GM23338 (cell line): ENCODE measurements around the gene CCDC27. TPM values are rescaled to one million over a fixed set of nuclear protein-coding genes. Genes with fewer than 3 reads are reported as not detected.

ENCODE experiments used
- ATAC-seq: fragments of 200-7000 bp; cut with Tn5 transposase; 3 replicates; pipeline ENCODE4 v1.9.1; 2020
- DNase-seq: peaks from one replicate; pipeline ENCODE4 v3.0.0-alpha.2; 2015; ENCODE audit warnings: low spot score
- H2AFZ ChIP-seq: fragments of 200-600 bp; sonication (generic); 2 replicates; pipeline ENCODE4 v1.8.0; 2016; ENCODE audit warnings: antibody characterized with exemption, mild to moderate bottlenecking, moderate library complexity
- H3F3A ChIP-seq: fragments of 200-600 bp; sonication (generic); replicated peaks from 2 replicates; pipeline ENCODE4 v1.8.0; 2017; ENCODE audit warnings: antibody characterized with exemption, mixed run types, low read depth
- H3K27ac ChIP-seq: fragments of 200-600 bp; sonication (generic); 2 replicates; pipeline ENCODE4 v1.6.1; 2016; ENCODE audit warnings: low read depth
- H3K27me3 ChIP-seq: fragments of 200-600 bp; sonication (generic); 2 replicates; pipeline ENCODE4 v1.8.0; 2016; ENCODE audit warnings: mild to moderate bottlenecking, mixed run types, moderate library complexity; ENCODE audit not compliant: insufficient read depth
- H3K36me3 ChIP-seq: fragments of 200-600 bp; sonication (generic); 2 replicates; pipeline ENCODE4 v1.8.0; 2016; ENCODE audit warnings: mild to moderate bottlenecking; ENCODE audit not compliant: insufficient read depth
- H3K4me1 ChIP-seq: fragments of 200-600 bp; sonication (generic); 2 replicates; pipeline ENCODE4 v1.8.0; 2016; ENCODE audit warnings: mild to moderate bottlenecking, moderate library complexity; ENCODE audit not compliant: insufficient read depth
- H3K4me2 ChIP-seq: fragments of 200-600 bp; sonication (generic); 2 replicates; pipeline ENCODE4 v1.7.1; 2017; ENCODE audit warnings: mixed run types
- H3K4me3 ChIP-seq: fragments of 200-600 bp; sonication (generic); 2 replicates; pipeline ENCODE4 v1.6.1; 2016; ENCODE audit warnings: mixed run types
- H3K79me2 ChIP-seq: fragments of 200-600 bp; sonication (generic); replicated peaks from 2 replicates; pipeline ENCODE4 v1.8.0; 2017; ENCODE audit warnings: mild to moderate bottlenecking; ENCODE audit not compliant: insufficient read depth
- H3K9me2 ChIP-seq: fragments of 200-600 bp; sonication (generic); 2 replicates; pipeline ENCODE4 v1.8.0; 2017; ENCODE audit not compliant: insufficient read depth
- H4K20me1 ChIP-seq: fragments of 200-600 bp; sonication (generic); replicated peaks from 2 replicates; pipeline ENCODE4 v1.8.0; 2017; ENCODE audit warnings: mild to moderate bottlenecking; ENCODE audit not compliant: insufficient read depth
- H3K27ac Mint-ChIP-seq: 2 replicates; pipeline ENCODE4 v1.8.0; 2020; ENCODE audit warnings: inconsistent platforms, mild to moderate bottlenecking, moderate library complexity, mixed read lengths
- H3K27me3 Mint-ChIP-seq: 3 replicates; pipeline ENCODE4 v1.8.0; 2022; ENCODE audit warnings: low read depth, mild to moderate bottlenecking, moderate library complexity, mixed read lengths, inconsistent platforms; ENCODE audit not compliant: insufficient read depth, poor library complexity
- H3K36me3 Mint-ChIP-seq: 3 replicates; pipeline ENCODE4 v1.8.0; 2021; ENCODE audit warnings: low read depth, mild to moderate bottlenecking, inconsistent platforms, moderate library complexity, mixed read lengths
- H3K4me1 Mint-ChIP-seq: 3 replicates; pipeline ENCODE4 v1.8.0; 2020; ENCODE audit warnings: mild to moderate bottlenecking, inconsistent platforms, mixed read lengths
- H3K4me3 Mint-ChIP-seq: 3 replicates; pipeline ENCODE4 v1.8.0; 2021; ENCODE audit warnings: moderate library complexity, mild to moderate bottlenecking, inconsistent platforms, mixed read lengths
- H3K9me3 Mint-ChIP-seq: 3 replicates; pipeline ENCODE4 v1.8.0; 2020; ENCODE audit warnings: moderate library complexity, mild to moderate bottlenecking, inconsistent platforms, mixed read lengths
- CREB1 ChIP-seq: fragments of 250-450 bp; sonication (Bioruptor Pico); IDR thresholded peaks from 2 replicates; pipeline ENCODE4 v1.5.0; 2020; ENCODE audit warnings: low read depth, mild to moderate bottlenecking, moderate library complexity
- EZH2 ChIP-seq: fragments of 200-600 bp; sonication (generic); IDR thresholded peaks from one replicate; pipeline ENCODE4 v1.8.0; 2017; ENCODE audit warnings: antibody characterized with exemption, mild to moderate bottlenecking, low read depth; ENCODE audit not compliant: unreplicated experiment
- EZH2phosphoT487 ChIP-seq: fragments of 200-600 bp; sonication (generic); IDR thresholded peaks from one replicate; pipeline ENCODE4 v1.8.1; 2018; ENCODE audit warnings: antibody characterized with exemption; ENCODE audit not compliant: unreplicated experiment
- JUNB ChIP-seq: IDR thresholded peaks from one replicate; pipeline ENCODE4 v1.6.1; 2016; ENCODE audit warnings: antibody characterized with exemption; ENCODE audit not compliant: unreplicated experiment
- NANOG ChIP-seq: IDR thresholded peaks from 2 replicates; pipeline ENCODE4 v1.6.1; 2016; ENCODE audit warnings: antibody characterized with exemption, borderline replicate concordance
- POLR2AphosphoS5 ChIP-seq: IDR thresholded peaks from 2 replicates; pipeline ENCODE4 v1.6.1; 2016; ENCODE audit warnings: antibody characterized with exemption, low read depth
- STAT1 ChIP-seq: IDR thresholded peaks from one replicate; pipeline ENCODE4 v1.6.1; 2016; ENCODE audit warnings: antibody characterized with exemption; ENCODE audit not compliant: unreplicated experiment
- ZNF114 ChIP-seq: fragments of 250-450 bp; sonication (Bioruptor Pico); IDR thresholded peaks from 2 replicates; pipeline ENCODE4 v1.5.0; 2020; ENCODE audit warnings: mild to moderate bottlenecking, moderate library complexity
- ZNF331 ChIP-seq: fragments of 250-450 bp; sonication (Bioruptor Pico); IDR thresholded peaks from 2 replicates; pipeline ENCODE4 v1.5.0; 2020; ENCODE audit warnings: low read depth, mild to moderate bottlenecking, moderate library complexity
- ZNF462 ChIP-seq: fragments of 250-450 bp; sonication (Bioruptor Pico); IDR thresholded peaks from 2 replicates; pipeline ENCODE4 v1.5.0; 2020; ENCODE audit warnings: mild to moderate bottlenecking, moderate library complexity
- polyA plus RNA-seq: library from polyadenylated mRNA; unstranded; fragments of >200 nt; fragmentation: Nextera tagmentation; extraction: Ambion mirVana; gene quantifications from 2 replicates; pipeline ENCODE4 v1.2.1, GENCODE V29; 2016
- total RNA-seq: library from RNA; depleted of rRNA; stranded (reverse); fragments of >200 nt; shearing (Covaris generic); gene quantifications from 2 replicates; pipeline ENCODE4 v1.2.3, GENCODE V29; 2014
- TF ChIP-seq, protein P1 (sequence below), 2 experiments: fragments of 200-600 bp in 1 of 2; sonication (generic) in 1 of 2; conservative IDR thresholded peaks; 2 replicates each; pipeline versions ENCODE4 v1.5.1 to v1.6.1; 2016 to 2017; ENCODE audit warnings: antibody characterized with exemption in 2 of 2, low read depth in 2 of 2, mild to moderate bottlenecking in 2 of 2, moderate library complexity in 1 of 2
- TF ChIP-seq, protein P2 (sequence below): IDR thresholded peaks from 2 replicates; pipeline ENCODE4 v1.6.1; 2016; ENCODE audit warnings: antibody characterized with exemption
- TF ChIP-seq, protein P3 (sequence below): IDR thresholded peaks from one replicate; pipeline ENCODE4 v1.6.1; 2018; ENCODE audit warnings: antibody characterized with exemption; ENCODE audit not compliant: unreplicated experiment

CCDC27 gene
- total and polyA plus RNA-seq, 2 experiments from 2014 or later = 0.18 to 0.45 TPM

DNA sequence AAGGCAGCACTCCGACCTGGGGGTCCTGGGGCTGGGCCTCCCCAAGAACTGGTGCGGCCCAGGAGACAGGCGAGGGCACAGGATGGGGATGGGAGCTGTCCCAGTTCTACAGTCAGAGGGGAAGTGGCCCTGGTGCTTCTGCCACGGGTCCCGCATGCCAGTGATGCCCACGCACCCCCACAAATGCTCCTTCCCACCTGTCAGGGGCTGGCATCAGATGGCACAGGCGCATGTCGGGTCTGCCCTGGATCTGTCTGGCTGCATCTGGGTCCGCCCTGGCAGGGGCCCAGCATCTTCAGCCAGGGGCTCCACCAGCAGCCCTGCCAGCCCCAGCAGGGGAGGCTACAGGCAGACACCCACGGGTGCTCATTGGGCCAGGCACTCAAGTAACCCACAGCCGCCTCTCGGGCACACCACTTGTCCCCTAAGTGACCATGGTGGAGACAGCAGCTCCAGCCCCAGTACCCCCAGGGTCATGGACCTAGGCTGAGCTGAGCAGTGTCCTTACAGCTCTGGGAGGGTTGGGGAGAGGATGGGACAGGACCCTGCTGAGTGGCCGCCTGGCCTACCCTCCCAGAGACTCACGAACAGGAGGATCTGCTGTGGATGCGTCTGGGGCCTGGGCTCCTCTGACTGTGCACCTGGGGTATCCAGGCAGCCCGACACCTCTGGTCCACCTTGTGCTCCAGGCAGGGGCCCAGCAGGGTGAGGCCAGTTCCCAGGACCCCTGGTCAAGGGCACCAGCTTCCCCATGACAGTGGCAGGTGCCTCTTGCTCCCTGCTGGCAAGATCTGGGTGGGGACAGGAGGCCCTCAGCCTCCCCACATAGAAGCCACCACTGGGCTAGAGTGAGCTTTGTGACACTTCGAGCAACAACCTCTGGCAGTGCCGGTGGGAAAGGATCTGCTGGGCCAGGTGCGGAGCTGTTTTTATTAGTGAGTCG lies 25.7 kb downstream of the CCDC27 start:
- H3K36me3 ChIP-seq = peaks cover 25% of the 10 kb centered on the region
- H2AFZ ChIP-seq = no peak overlapping the region
- H3K27ac ChIP-seq = no peak overlapping the region
- H3K4me3 ChIP-seq = no peak overlapping the region
- no peaks in the 10 kb centered on the region; the same call in 2 of the 3 replicates for H3K9me3 Mint-ChIP-seq
- peaks cover 10% of the 10 kb centered on the region for H3K4me1 Mint-ChIP-seq
- no peak for ATAC-seq
- no peaks in the 10 kb centered on the region for H3K9me2 ChIP-seq
- peaks cover 39% of the 10 kb centered on the region for H3K36me3 Mint-ChIP-seq
- H3K27me3 Mint-ChIP-seq = peaks cover 14% of the 10 kb centered on the region
- H4K20me1 ChIP-seq = peaks cover 12% of the 10 kb centered on the region
- H3F3A ChIP-seq = peaks cover 11% of the 10 kb centered on the region; the same call in 1 of the 2 replicates
- peaks cover 7% of the 10 kb centered on the region; the same call in 1 of the 2 replicates for H3K4me1 ChIP-seq
- H3K4me2 ChIP-seq = no peak overlapping the region
- no peak overlapping the region for H3K27ac Mint-ChIP-seq
- no peak overlapping the region for H3K4me3 Mint-ChIP-seq
- H3K27me3 ChIP-seq = no peaks in the 10 kb centered on the region
- H3K79me2 ChIP-seq = no peaks in the 10 kb centered on the region
- TF ChIP-seq JUNB (no peak), POLR2AphosphoS5 (no peak), ZNF114 (CRISPR knock-in tag) (no peak), EZH2 (no peak), ZNF462 (no peak), ZNF331 (CRISPR knock-in tag) (no peak), CREB1 (CRISPR knock-in tag) (no peak), EZH2phosphoT487 (no peak), STAT1 (no peak), NANOG (no peak)
- TF ChIP-seq, protein P1, sequence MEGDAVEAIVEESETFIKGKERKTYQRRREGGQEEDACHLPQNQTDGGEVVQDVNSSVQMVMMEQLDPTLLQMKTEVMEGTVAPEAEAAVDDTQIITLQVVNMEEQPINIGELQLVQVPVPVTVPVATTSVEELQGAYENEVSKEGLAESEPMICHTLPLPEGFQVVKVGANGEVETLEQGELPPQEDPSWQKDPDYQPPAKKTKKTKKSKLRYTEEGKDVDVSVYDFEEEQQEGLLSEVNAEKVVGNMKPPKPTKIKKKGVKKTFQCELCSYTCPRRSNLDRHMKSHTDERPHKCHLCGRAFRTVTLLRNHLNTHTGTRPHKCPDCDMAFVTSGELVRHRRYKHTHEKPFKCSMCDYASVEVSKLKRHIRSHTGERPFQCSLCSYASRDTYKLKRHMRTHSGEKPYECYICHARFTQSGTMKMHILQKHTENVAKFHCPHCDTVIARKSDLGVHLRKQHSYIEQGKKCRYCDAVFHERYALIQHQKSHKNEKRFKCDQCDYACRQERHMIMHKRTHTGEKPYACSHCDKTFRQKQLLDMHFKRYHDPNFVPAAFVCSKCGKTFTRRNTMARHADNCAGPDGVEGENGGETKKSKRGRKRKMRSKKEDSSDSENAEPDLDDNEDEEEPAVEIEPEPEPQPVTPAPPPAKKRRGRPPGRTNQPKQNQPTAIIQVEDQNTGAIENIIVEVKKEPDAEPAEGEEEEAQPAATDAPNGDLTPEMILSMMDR (conservative IDR thresholded peaks at IDR 0.05; ENCODE audit: low read depth in 2 of 2) = no peak
- TF ChIP-seq, protein P2, sequence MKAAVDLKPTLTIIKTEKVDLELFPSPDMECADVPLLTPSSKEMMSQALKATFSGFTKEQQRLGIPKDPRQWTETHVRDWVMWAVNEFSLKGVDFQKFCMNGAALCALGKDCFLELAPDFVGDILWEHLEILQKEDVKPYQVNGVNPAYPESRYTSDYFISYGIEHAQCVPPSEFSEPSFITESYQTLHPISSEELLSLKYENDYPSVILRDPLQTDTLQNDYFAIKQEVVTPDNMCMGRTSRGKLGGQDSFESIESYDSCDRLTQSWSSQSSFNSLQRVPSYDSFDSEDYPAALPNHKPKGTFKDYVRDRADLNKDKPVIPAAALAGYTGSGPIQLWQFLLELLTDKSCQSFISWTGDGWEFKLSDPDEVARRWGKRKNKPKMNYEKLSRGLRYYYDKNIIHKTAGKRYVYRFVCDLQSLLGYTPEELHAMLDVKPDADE = no peak
- TF ChIP-seq, protein P3, sequence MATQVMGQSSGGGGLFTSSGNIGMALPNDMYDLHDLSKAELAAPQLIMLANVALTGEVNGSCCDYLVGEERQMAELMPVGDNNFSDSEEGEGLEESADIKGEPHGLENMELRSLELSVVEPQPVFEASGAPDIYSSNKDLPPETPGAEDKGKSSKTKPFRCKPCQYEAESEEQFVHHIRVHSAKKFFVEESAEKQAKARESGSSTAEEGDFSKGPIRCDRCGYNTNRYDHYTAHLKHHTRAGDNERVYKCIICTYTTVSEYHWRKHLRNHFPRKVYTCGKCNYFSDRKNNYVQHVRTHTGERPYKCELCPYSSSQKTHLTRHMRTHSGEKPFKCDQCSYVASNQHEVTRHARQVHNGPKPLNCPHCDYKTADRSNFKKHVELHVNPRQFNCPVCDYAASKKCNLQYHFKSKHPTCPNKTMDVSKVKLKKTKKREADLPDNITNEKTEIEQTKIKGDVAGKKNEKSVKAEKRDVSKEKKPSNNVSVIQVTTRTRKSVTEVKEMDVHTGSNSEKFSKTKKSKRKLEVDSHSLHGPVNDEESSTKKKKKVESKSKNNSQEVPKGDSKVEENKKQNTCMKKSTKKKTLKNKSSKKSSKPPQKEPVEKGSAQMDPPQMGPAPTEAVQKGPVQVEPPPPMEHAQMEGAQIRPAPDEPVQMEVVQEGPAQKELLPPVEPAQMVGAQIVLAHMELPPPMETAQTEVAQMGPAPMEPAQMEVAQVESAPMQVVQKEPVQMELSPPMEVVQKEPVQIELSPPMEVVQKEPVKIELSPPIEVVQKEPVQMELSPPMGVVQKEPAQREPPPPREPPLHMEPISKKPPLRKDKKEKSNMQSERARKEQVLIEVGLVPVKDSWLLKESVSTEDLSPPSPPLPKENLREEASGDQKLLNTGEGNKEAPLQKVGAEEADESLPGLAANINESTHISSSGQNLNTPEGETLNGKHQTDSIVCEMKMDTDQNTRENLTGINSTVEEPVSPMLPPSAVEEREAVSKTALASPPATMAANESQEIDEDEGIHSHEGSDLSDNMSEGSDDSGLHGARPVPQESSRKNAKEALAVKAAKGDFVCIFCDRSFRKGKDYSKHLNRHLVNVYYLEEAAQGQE = no peak
- DNase-seq = no peak
